Adrenal gland (tissue), 12 donors: ENCODE results near the gene ANKRD44. TPM values are rescaled to one million over a fixed set of nuclear protein-coding genes. Genes with fewer than 3 reads are reported as not detected.

Experiments
- DNase-seq, 7 donors: peaks; one replicate each; pipeline ENCODE4 v3.0.0-alpha.2; 2019 to 2020
- H3K27ac ChIP-seq, 5 donors: fragments of 200-600 bp; sonication (generic) in 4 of 5; 1 replicate in 3 of 5; 2 replicates in 2 of 5; pipeline versions ENCODE4 v1.5.1 to v1.8.0; 2016 to 2020; ENCODE audit warnings: mild to moderate bottlenecking in 1 of 5
- H3K27me3 ChIP-seq: fragments of 200-600 bp; 2 replicates; pipeline ENCODE4 v1.8.0; 2021
- H3K36me3 ChIP-seq, 2 donors: fragments of 200-600 bp; replicated peaks in 1 of 2; 1 replicate in 1 of 2; 2 replicates in 1 of 2; pipeline versions ENCODE4 v1.5.1 to v1.8.0; 2018 to 2022
- H3K4me1 ChIP-seq, 2 donors: fragments of 200-600 bp; replicated peaks in 1 of 2; 1 replicate in 1 of 2; 2 replicates in 1 of 2; pipeline versions ENCODE4 v1.5.1 to v1.8.0; 2018 to 2021
- H3K4me3 ChIP-seq, 4 donors: fragments of 200-600 bp; sonication (generic) in 3 of 4; one replicate each; pipeline ENCODE4 v1.5.1; 2016 to 2018
- H3K9me3 ChIP-seq, 3 donors: fragments of 200-600 bp; sonication (generic) in 1 of 3; replicated peaks in 1 of 3; 1 replicate in 2 of 3; 2 replicates in 1 of 3; pipeline versions ENCODE4 v1.5.1 to v1.8.0; 2016 to 2021
- CTCF ChIP-seq, 6 experiments: fragments of 450-650 bp in 4 of 6; fragments of 200-600 bp in 2 of 6; sonication (generic) in 1 of 6; IDR thresholded peaks; 1 replicate in 5 of 6; 2 replicates in 1 of 6; pipeline versions ENCODE4 v1.5.1 to v1.8.0; 2016 to 2021; ENCODE audit warnings: antibody characterized with exemption in 6 of 6, mild to moderate bottlenecking in 2 of 6, moderate library complexity in 1 of 6
- POLR2A ChIP-seq, 2 donors: fragments of 450-650 bp; IDR thresholded peaks; one replicate each; pipeline ENCODE4 v1.6.1; 2017; ENCODE audit warnings: antibody characterized with exemption in 2 of 2, mild to moderate bottlenecking in 2 of 2, moderate library complexity in 1 of 2
- WGBS, 4 donors: extraction: QIAGEN DNeasy Blood & Tissue Kit in 2 of 4; methylation state at CpG; one replicate each; pipeline versions ENCODE4 v1.1.5 to v1.1.7; 2013 to 2017; 5-methylcytosine and 5-hydroxymethylcytosine counted together
- intact Hi-C, 2 donors: fragments of 100-400 bp; cut with DNase I; formaldehyde crosslinking; loops; one replicate each; pipeline versions ENCODE4 v1.14.1 to v1.15.0; 2022 to 2023
- polyA plus RNA-seq, 3 donors: library from polyadenylated mRNA; stranded (reverse); fragments of 200-250 nt in 2 of 3; fragments of 350-450 nt in 1 of 3; fragmentation: Illumina TruSeq in 1 of 3; extraction: RNeasy Lipid Tissue Mini Kit (QIAGEN cat#74804) in 1 of 3; gene quantifications; one replicate each; pipeline ENCODE4 v1.2.3, GENCODE V29; 2013 to 2014
- total RNA-seq, 9 donors: library from RNA; depleted of rRNA in 4 of 9; stranded (reverse); fragments of >200 nt in 4 of 9; fragments of 120-200 nt in 1 of 9; fragmentation: NEBNext Ultra II Directional in 1 of 9; extraction: Animal tissue kit (Norgen Biotek cat#: 25700) in 1 of 9; gene quantifications; one replicate each; pipeline versions ENCODE4 v1.1.0 to v1.2.4, GENCODE V29; 2013 to 2023
- donor health status: healthy with polysubstance abuse.
- donor health status: Bipolar disorder and iron deficiency.
- donor health status: DM: yes; HTN: yes; CAD: no.
- donor health status: DM: no; HTN: no; CAD: no.
- donor health status: DM: no; HTN: no; CAD: no.
- donor health status: DM: yes; HTN: yes; CAD: no.

ANKRD44 gene
- total and polyA plus RNA-seq, 12 donors: 3.8 to 40.2 (median 21.3) TPM

GRCh38 chr2:197045115-197045514, 265.5 kb downstream of the ANKRD44 start:
- H3K27ac ChIP-seq: no peak overlapping the region
- intact Hi-C loops: no loop called here
- H3K4me3 ChIP-seq: no peak overlapping the region
- no peaks in the 10 kb centered on the region for H3K4me1 ChIP-seq
- TF ChIP-seq CTCF (IDR thresholded peaks at IDR 0.05) (no peak), POLR2A (IDR thresholded peaks at IDR 0.05) (no peak)
- DNase-seq: no peak
- no peaks in the 10 kb centered on the region for H3K9me3 ChIP-seq
- H3K36me3 ChIP-seq: no peaks in the 10 kb centered on the region
- no peaks in the 10 kb centered on the region for H3K27me3 ChIP-seq

GRCh38 chr2:197042739-197043196, 267.8 kb downstream of the ANKRD44 start:
- WGBS, 4 donors: 90 to 95% (median 93%) methylated on average over 5 of the region's 5 CpGs
- Histone ChIP-seq H3K27me3 (no peaks in the 10 kb centered on the region), H3K4me3 (no peak overlapping the region), H3K4me1 (no peaks in the 10 kb centered on the region), H3K9me3 (no peaks in the 10 kb centered on the region), H3K36me3 (no peaks in the 10 kb centered on the region), H3K27ac (no peak overlapping the region)
- intact Hi-C loops: no loop called here
- TF ChIP-seq POLR2A (IDR thresholded peaks at IDR 0.05) (no peak), CTCF (IDR thresholded peaks at IDR 0.05) (no peak)
- DNase-seq: no peak

- H3K27ac ChIP-seq: no peak overlapping the region
- WGBS, 4 donors: 93 to 96% (median 94%) methylated on average over 2 of the region's 2 CpGs
- no peak for TF ChIP-seq CTCF (IDR thresholded peaks at IDR 0.05)
- TF ChIP-seq POLR2A (IDR thresholded peaks at IDR 0.05): no peak
- H3K36me3 ChIP-seq: no peaks in the 10 kb centered on the region
- intact Hi-C loops: no loop called here
- H3K9me3 ChIP-seq: no peaks in the 10 kb centered on the region
- no peaks in the 10 kb centered on the region for H3K4me1 ChIP-seq
- no peak for DNase-seq
- no peak overlapping the region for H3K4me3 ChIP-seq
- no peaks in the 10 kb centered on the region for H3K27me3 ChIP-seq
These were observed 272.6 kb downstream of the ANKRD44 start for GRCh38 chr2:197037863-197038398.

GRCh38 chr2:197035002-197035401, 275.6 kb downstream of the ANKRD44 start:
- intact Hi-C loops: no loop called here
- H3K4me1 ChIP-seq: no peaks in the 10 kb centered on the region
- no peak overlapping the region for H3K4me3 ChIP-seq
- no peak for TF ChIP-seq POLR2A (IDR thresholded peaks at IDR 0.05)
- no peak for TF ChIP-seq CTCF (IDR thresholded peaks at IDR 0.05)
- no peaks in the 10 kb centered on the region for H3K9me3 ChIP-seq
- H3K36me3 ChIP-seq: no peaks in the 10 kb centered on the region
- H3K27me3 ChIP-seq: no peaks in the 10 kb centered on the region
- H3K27ac ChIP-seq: no peak overlapping the region
- 76 to 92% (median 82%) methylated on average over 1 of the region's 1 CpG for WGBS, 4 donors
- no peak for DNase-seq
